H1 (cell line): ENCODE data around the gene LEMD2. TPM values are rescaled to one million over a fixed set of nuclear protein-coding genes. Genes with fewer than 3 reads are reported as not detected.

Experiments
- CTCF ChIA-PET: fragments of 300-600 bp; sonication (Branson Sonifier 250); formaldehyde crosslinking; loops from one replicate; lab custom pipeline; 2021; ENCODE audit not compliant: partially characterized antibody; lab: Charles Lee
- POLR2A ChIA-PET: fragments of 300-600 bp; sonication (Branson Sonifier 250); formaldehyde crosslinking; loops from one replicate; lab custom pipeline; 2021; ENCODE audit warnings: inconsistent platforms; ENCODE audit not compliant: partially characterized antibody; lab: Charles Lee
- DNase-seq, 2 experiments: peaks; one replicate each; pipeline versions ENCODE4 v3.0.0 to v3.0.0-alpha.2; 2010 to 2022; ENCODE audit warnings: low spot score in 2 of 2, low read depth in 1 of 2, mixed read lengths in 1 of 2
- FAIRE-seq: peaks from 2 replicates; lab custom pipeline; 2011; peaks lifted over from hg19 to GRCh38; lab: Jason Lieb, UNC
- H2AFZ ChIP-seq: 2 replicates; pipeline ENCODE4 v1.8.1; 2012; ENCODE audit warnings: low read length, inconsistent platforms
- H2AK5ac ChIP-seq: 2 replicates; pipeline ENCODE4 v1.6.1; 2013; ENCODE audit warnings: low read depth, low read length
- H2BK120ac ChIP-seq: replicated peaks from 2 replicates; pipeline ENCODE3; 2013; ENCODE audit warnings: low read depth, low read length, inconsistent platforms
- H2BK12ac ChIP-seq: 2 replicates; pipeline ENCODE4 v1.6.1; 2013; ENCODE audit warnings: low read depth, low read length
- H2BK15ac ChIP-seq: 2 replicates; pipeline ENCODE4 v1.6.1; 2013; ENCODE audit warnings: low read length
- H2BK20ac ChIP-seq: 2 replicates; pipeline ENCODE4 v1.6.1; 2013; ENCODE audit warnings: low read length
- H2BK5ac ChIP-seq: 2 replicates; pipeline ENCODE4 v1.6.1; 2013; ENCODE audit warnings: low read depth, low read length
- H3K14ac ChIP-seq: 2 replicates; pipeline ENCODE4 v1.6.1; 2013; ENCODE audit warnings: inconsistent platforms; ENCODE audit not compliant: insufficient read length
- H3K18ac ChIP-seq: 2 replicates; pipeline ENCODE4 v1.6.1; 2013; ENCODE audit warnings: low read length; ENCODE audit errors: extremely low read depth
- H3K23ac ChIP-seq: 2 replicates; pipeline ENCODE4 v1.6.1; 2013; ENCODE audit warnings: inconsistent platforms; ENCODE audit not compliant: insufficient read length
- H3K23me2 ChIP-seq: 2 replicates; pipeline ENCODE4 v1.6.1; 2013; ENCODE audit warnings: low read depth, low read length
- H3K27ac ChIP-seq: 2 replicates; pipeline ENCODE4 v1.6.1; 2011; ENCODE audit warnings: low read depth, low read length, inconsistent platforms
- H3K27me3 ChIP-seq, 4 experiments: replicated peaks in 1 of 4; 1 replicate in 1 of 4; 2 replicates in 3 of 4; pipeline versions ENCODE4 v1.6.1 to v1.8.1; 2011 to 2013; ENCODE audit warnings: low read length in 3 of 4, mild to moderate bottlenecking in 3 of 4, inconsistent platforms in 2 of 4, mixed read lengths in 2 of 4, moderate library complexity in 1 of 4; ENCODE audit not compliant: control insufficient read depth in 3 of 4, insufficient read depth in 3 of 4; ENCODE audit errors: extremely low read depth in 1 of 4
- H3K36me3 ChIP-seq, 4 experiments: 2 replicates each; pipeline versions ENCODE4 v1.6.1 to v1.8.1; 2011 to 2013; ENCODE audit warnings: mild to moderate bottlenecking in 4 of 4, low read length in 3 of 4, moderate library complexity in 2 of 4, control low read depth in 1 of 4, inconsistent platforms in 1 of 4; ENCODE audit not compliant: insufficient read depth in 4 of 4, control insufficient read depth in 2 of 4
- H3K4ac ChIP-seq: replicated peaks from 2 replicates; pipeline ENCODE3; 2013; ENCODE audit warnings: low read length, low read depth, mixed read lengths, inconsistent platforms; ENCODE audit not compliant: insufficient read length
- H3K4me1 ChIP-seq, 4 experiments: replicated peaks in 1 of 4; 1 replicate in 1 of 4; 2 replicates in 3 of 4; pipeline versions ENCODE4 v1.6.1 to v1.8.1; 2011 to 2013; ENCODE audit warnings: low read length in 3 of 4, inconsistent platforms in 2 of 4, mixed read lengths in 1 of 4; ENCODE audit not compliant: insufficient read depth in 4 of 4, control insufficient read depth in 3 of 4
- H3K4me2 ChIP-seq, 2 experiments: 2 replicates each; pipeline versions ENCODE4 v1.6.1 to v1.8.1; 2011 to 2013; ENCODE audit warnings: low read depth in 2 of 2, low read length in 2 of 2, control low read depth in 1 of 2, inconsistent platforms in 1 of 2, mild to moderate bottlenecking in 1 of 2; ENCODE audit not compliant: insufficient read depth in 1 of 2
- H3K4me3 ChIP-seq, 4 experiments: fragments of 200-600, 300-600 bp in 1 of 4; sonication (generic), shearing (Covaris generic), sonication (Bioruptor Twin) in 1 of 4; 2 replicates each; pipeline versions ENCODE4 v1.5.1 to v1.8.1; 2011 to 2016; ENCODE audit warnings: low read length in 4 of 4, low read depth in 3 of 4, control low read depth in 2 of 4, inconsistent platforms in 2 of 4, mild to moderate bottlenecking in 2 of 4, mixed read lengths in 1 of 4, moderate library complexity in 1 of 4; ENCODE audit not compliant: insufficient read depth in 2 of 4; ENCODE audit errors: extremely low read depth in 1 of 4
- H3K56ac ChIP-seq: replicated peaks from 2 replicates; pipeline ENCODE3; 2013; ENCODE audit warnings: low read depth, mild to moderate bottlenecking, mixed read lengths, low read length, inconsistent platforms; ENCODE audit not compliant: insufficient read length
- H3K79me1 ChIP-seq: 2 replicates; pipeline ENCODE4 v1.6.1; 2013; ENCODE audit warnings: low read depth, low read length, control low read depth
- H3K79me2 ChIP-seq, 2 experiments: 2 replicates each; pipeline versions ENCODE4 v1.6.1 to v1.8.1; 2012 to 2013; ENCODE audit warnings: low read length in 2 of 2, mild to moderate bottlenecking in 2 of 2, inconsistent platforms in 1 of 2; ENCODE audit not compliant: insufficient read depth in 2 of 2, control insufficient read depth in 1 of 2
- H3K9ac ChIP-seq, 4 experiments: replicated peaks in 1 of 4; 1 replicate in 1 of 4; 2 replicates in 3 of 4; pipeline versions ENCODE4 v1.6.1 to v1.8.1; 2011 to 2013; ENCODE audit warnings: low read depth in 3 of 4, low read length in 3 of 4, control low read depth in 2 of 4, mild to moderate bottlenecking in 2 of 4, moderate library complexity in 2 of 4, inconsistent platforms in 1 of 4; ENCODE audit errors: extremely low read depth in 1 of 4
- H3K9me3 ChIP-seq, 2 experiments: 2 replicates each; pipeline versions ENCODE4 v1.6.1 to v1.8.1; 2012 to 2013; ENCODE audit warnings: mild to moderate bottlenecking in 2 of 2, moderate library complexity in 2 of 2, control low read depth in 1 of 2, inconsistent platforms in 1 of 2, low read depth in 1 of 2, low read length in 1 of 2, mixed read lengths in 1 of 2; ENCODE audit not compliant: insufficient read depth in 2 of 2
- H4K20me1 ChIP-seq, 2 experiments: replicated peaks in 1 of 2; 2 replicates each; pipeline versions ENCODE3 to v1.8.1; 2011 to 2013; ENCODE audit warnings: inconsistent platforms in 2 of 2, low read length in 2 of 2, mild to moderate bottlenecking in 1 of 2; ENCODE audit not compliant: insufficient read depth in 2 of 2, control insufficient read depth in 1 of 2
- H4K5ac ChIP-seq: 2 replicates; pipeline ENCODE4 v1.6.1; 2013; ENCODE audit warnings: low read length, low read depth, mixed read lengths, inconsistent platforms; ENCODE audit not compliant: insufficient read length
- H4K8ac ChIP-seq: 2 replicates; pipeline ENCODE4 v1.8.0; 2013; ENCODE audit warnings: mild to moderate bottlenecking, moderate library complexity, low read length, inconsistent platforms; ENCODE audit not compliant: insufficient read depth; ENCODE audit errors: extremely low read depth
- H4K91ac ChIP-seq: replicated peaks from 2 replicates; pipeline ENCODE3; 2013; ENCODE audit warnings: low read length, mixed read lengths, inconsistent platforms; ENCODE audit not compliant: insufficient read length
- CTCF ChIP-seq, 3 experiments: IDR thresholded peaks; 1 replicate in 2 of 3; 2 replicates in 1 of 3; pipeline versions ENCODE4 v1.5.1 to v1.6.1; 2011; ENCODE audit warnings: low read length in 3 of 3, mild to moderate bottlenecking in 3 of 3, inconsistent platforms in 2 of 3, low read depth in 1 of 3, moderate library complexity in 1 of 3; ENCODE audit not compliant: insufficient read depth in 1 of 3; ENCODE audit errors: control extremely low read depth in 1 of 3
- RAD21 ChIP-seq, 2 experiments: IDR thresholded peaks in 1 of 2; conservative IDR thresholded peaks in 1 of 2; 2 replicates each; pipeline ENCODE4 v1.6.1; 2011; ENCODE audit warnings: low read depth in 2 of 2, low read length in 2 of 2, improper control_type of control experiment in 1 of 2, inconsistent platforms in 1 of 2, mild to moderate bottlenecking in 1 of 2, moderate library complexity in 1 of 2
- SIRT6 ChIP-seq: IDR thresholded peaks from one replicate; pipeline ENCODE4 v1.7.1; 2012; ENCODE audit warnings: low read length, inconsistent platforms
- WGBS, 2 experiments: shearing (Covaris generic) in 1 of 2; methylation state at CpG; one replicate each; pipeline versions ENCODE4 v1.1.6 to v1.1.7; 2013 to 2015; ENCODE audit warnings: low lambda C conversion rate in 2 of 2, mixed read lengths in 2 of 2, inconsistent platforms in 1 of 2, low coverage in 1 of 2, missing lambda C conversion rate in 1 of 2; ENCODE audit not compliant: insufficient replicate concordance in 2 of 2, insufficient coverage in 1 of 2, insufficient read length in 1 of 2; ENCODE audit errors: extremely low coverage in 1 of 2, missing lambda C conversion rate in 1 of 2; 5-methylcytosine and 5-hydroxymethylcytosine counted together
- polyA plus RNA-seq, 7 experiments: library from polyadenylated mRNA; depleted of rRNA in 3 of 7; stranded (reverse) in 5 of 7; unstranded in 2 of 7; fragments of >200 nt in 5 of 7; fragments of 200-250 nt in 2 of 7; gene quantifications; 1 replicate in 5 of 7; 2 replicates in 1 of 7; 4 replicates in 1 of 7; pipeline versions ENCODE4 v1.2.1 to v1.2.3, GENCODE V29; 2011 to 2013; ENCODE audit warnings: missing spikeins in 2 of 7, mixed read lengths in 2 of 7
- total RNA-seq: library from RNA; stranded (reverse); fragmentation: NEBNext Ultra II Directional; extraction: Animal tissue kit (Norgen Biotek cat#: 25700); gene quantifications from 2 replicates; pipeline ENCODE4 v1.2.1, GENCODE V29; 2021

LEMD2 gene
- total and polyA plus RNA-seq, 2 of the 8 experiments (the other 6 are each of a cell fraction or from before 2014, with no cell fraction given): 32.7 to 57.3 TPM

GRCh38 chr6:33798343-33798848, 9.5 kb upstream of the LEMD2 start:
- Histone ChIP-seq H3K27me3 (peaks cover 0 to 3% (median 1%) of the 10 kb centered on the region in 4 experiments; a peak in 2 of 7 replicates), H3K4me2 (no peak overlapping the region), H3K79me2 (no peaks in the 10 kb centered on the region), H2BK20ac (peak overlapping the region; percentile 95), H4K91ac (peak overlapping the region; percentile 13), H4K20me1 (no peaks in the 10 kb centered on the region), H2BK12ac (peak overlapping the region; percentile 71), H3K4me1 (peaks cover 2 to 23% (median 12%) of the 10 kb centered on the region in 4 experiments), H3K9me3 (no peaks in the 10 kb centered on the region), H3K79me1 (no peaks in the 10 kb centered on the region), H3K4ac (no peak overlapping the region), H3K36me3 (no peaks in the 10 kb centered on the region), H3K27ac (no peak overlapping the region), H2AK5ac (peak overlapping the region; percentile 98), H3K56ac (no peak overlapping the region), H3K14ac (no peak overlapping the region), H4K5ac (no peak overlapping the region), H3K4me3 (no peak overlapping the region), H3K9ac (no peak overlapping the region), H4K8ac (no peak overlapping the region), H3K23me2 (no peaks in the 10 kb centered on the region), H2BK120ac (no peak overlapping the region), H2BK5ac (peak overlapping the region; percentile 10; the same call in 1 of the 2 replicates), H2AFZ (no peak overlapping the region), H3K18ac (peak overlapping the region; percentile 44; the same call in 1 of the 2 replicates), H2BK15ac (peak overlapping the region; percentile 36), H3K23ac (no peak overlapping the region)
- ChIA-PET POLR2A (interaction anchor here (0.7 to 1.0 kb wide), 4 partner anchors 14 to 87 kb away, joined by 3 to 4 read pairs (median 4); no protein-coding TSS in a partner anchor), CTCF (interaction anchor here (0.8 to 9.6 kb wide), 14 partner anchors 10 to 161 kb away, joined by 3 to 71 read pairs (median 4); no protein-coding TSS in a partner anchor)
- DNase-seq (no peak), FAIRE-seq (no peak)
- WGBS, 2 experiments: 91% methylated on average over 13 of the region's 13 CpGs; no CpG with 5 or more reads in 1 of the 2 experiments
- TF ChIP-seq RAD21 (IDR thresholded peaks at IDR 0.05 in 1 of 2, conservative IDR thresholded peaks at IDR 0.05 in 1 of 2; ENCODE audit: low read depth in 2 of 2, low read length in 2 of 2) (peak; percentile 47 to 60), CTCF (IDR thresholded peaks at IDR 0.05; ENCODE audit: control extremely low read depth in 1 of 3, insufficient read depth in 1 of 3, low read depth in 1 of 3, low read length in 3 of 3) (peak in 2 of 3 experiments; percentile 33 to 40; a peak in 2 of 4 replicates), SIRT6 (no peak)
